GM18858 (cell line): ENCODE results near the gene POLR3A.

Experiments used
- ATAC-seq: cut with Tn5 transposase; IDR thresholded peaks from one replicate; pipeline ENCODE4 v1.9.1; 2021; ENCODE audit not compliant: unreplicated experiment

POLR3A gene

GRCh38 chr10:77919713-77920108, 109.6 kb downstream of the POLR3A start:
- no peak for ATAC-seq
